ENCODE measurements around the gene SEPTIN12. TPM values are rescaled to one million over a fixed set of nuclear protein-coding genes. Genes with fewer than 3 reads are reported as not detected.

Gene SEPTIN12
- total RNA-seq, 2 donors from 2014 or later: not detected

- DNase-seq (ENCODE audit: low spot score) (peak; percentile 41), ATAC-seq (no peak)
- Mint-ChIP-seq H3K27ac (no peak overlapping the region), H3K9me3 (no peaks in the 10 kb centered on the region), H3K4me3 (no peak overlapping the region), H3K36me3 (no peaks in the 10 kb centered on the region), H3K4me1 (ENCODE audit: low read depth in 2 of 2) (peaks cover 0 to 8% of the 10 kb centered on the region in 2 donors), H3K27me3 (no peaks in the 10 kb centered on the region)
Observed at GRCh38 chr16:4799171-4799855, 11.2 kb upstream of the SEPTIN12 start.

DNA sequence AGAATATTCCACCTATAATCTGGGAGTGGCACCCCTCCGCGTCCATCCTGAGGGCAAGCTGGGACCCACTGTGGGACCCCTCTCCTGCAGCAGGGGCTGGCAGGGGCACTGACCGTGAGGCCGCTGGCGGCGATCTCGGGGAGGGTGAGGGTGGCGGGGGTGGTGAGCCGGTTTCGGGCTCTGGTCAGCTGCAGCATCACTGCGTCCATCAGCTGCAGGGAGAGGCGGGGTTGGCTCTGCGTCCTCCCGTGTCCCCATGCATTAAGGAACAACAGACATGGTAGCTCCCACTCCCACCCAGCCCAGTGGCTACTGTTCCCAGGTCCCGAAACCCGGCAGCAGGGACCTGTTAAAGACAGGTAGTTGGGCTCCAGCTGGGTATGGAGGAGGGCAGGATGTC lies 10.3 kb upstream of the SEPTIN12 start:
- no peak for ATAC-seq
- peak; percentile 32 for DNase-seq (ENCODE audit: low spot score)
- Mint-ChIP-seq H3K9me3 (no peaks in the 10 kb centered on the region), H3K4me3 (no peak overlapping the region), H3K27me3 (no peaks in the 10 kb centered on the region), H3K36me3 (no peaks in the 10 kb centered on the region), H3K27ac (no peak overlapping the region), H3K4me1 (ENCODE audit: low read depth in 2 of 2) (peaks cover 0 to 3% of the 10 kb centered on the region in 2 donors)

DNA sequence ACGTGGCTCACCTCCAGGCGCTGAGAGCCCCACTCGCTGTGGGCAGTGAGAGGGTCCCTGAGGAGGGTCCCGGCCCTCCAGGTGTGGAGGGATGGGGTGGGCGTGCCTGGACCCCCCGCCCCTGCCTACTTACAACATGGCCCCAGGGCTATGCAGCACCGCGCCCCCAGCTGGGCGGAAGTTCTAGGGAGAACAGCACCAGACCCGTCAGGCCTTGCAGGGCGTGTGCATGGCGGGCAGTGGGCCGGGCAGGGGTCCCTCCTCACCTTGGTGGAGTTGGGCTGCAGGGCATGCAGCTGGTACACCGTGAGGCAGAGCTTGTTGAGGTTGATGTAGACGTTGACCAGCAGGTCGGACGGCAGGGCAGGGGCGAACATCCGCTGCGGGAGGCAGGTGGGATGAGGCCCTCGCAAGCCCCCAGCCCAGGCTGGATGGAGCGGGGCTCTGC lies 9.7 kb upstream of the SEPTIN12 start:
- Mint-ChIP-seq H3K9me3 (no peaks in the 10 kb centered on the region), H3K36me3 (no peaks in the 10 kb centered on the region), H3K27ac (no peak overlapping the region), H3K4me1 (ENCODE audit: low read depth in 2 of 2) (peaks cover 0 to 3% of the 10 kb centered on the region in 2 donors), H3K27me3 (no peaks in the 10 kb centered on the region), H3K4me3 (no peak overlapping the region)
- ATAC-seq (no peak), DNase-seq (ENCODE audit: low spot score) (peak; percentile 56)

GRCh38 chr16:4796982-4797804 lies 9.0 kb upstream of the SEPTIN12 start:
- H3K27ac Mint-ChIP-seq: no peak overlapping the region
- no peaks in the 10 kb centered on the region for H3K36me3 Mint-ChIP-seq
- H3K4me1 Mint-ChIP-seq (ENCODE audit: low read depth in 2 of 2): peaks cover 0 to 3% of the 10 kb centered on the region in 2 donors
- peak; percentile 46 for DNase-seq (ENCODE audit: low spot score)
- no peak overlapping the region for H3K4me3 Mint-ChIP-seq
- ATAC-seq: no peak
- no peaks in the 10 kb centered on the region for H3K27me3 Mint-ChIP-seq
- no peaks in the 10 kb centered on the region for H3K9me3 Mint-ChIP-seq

DNA sequence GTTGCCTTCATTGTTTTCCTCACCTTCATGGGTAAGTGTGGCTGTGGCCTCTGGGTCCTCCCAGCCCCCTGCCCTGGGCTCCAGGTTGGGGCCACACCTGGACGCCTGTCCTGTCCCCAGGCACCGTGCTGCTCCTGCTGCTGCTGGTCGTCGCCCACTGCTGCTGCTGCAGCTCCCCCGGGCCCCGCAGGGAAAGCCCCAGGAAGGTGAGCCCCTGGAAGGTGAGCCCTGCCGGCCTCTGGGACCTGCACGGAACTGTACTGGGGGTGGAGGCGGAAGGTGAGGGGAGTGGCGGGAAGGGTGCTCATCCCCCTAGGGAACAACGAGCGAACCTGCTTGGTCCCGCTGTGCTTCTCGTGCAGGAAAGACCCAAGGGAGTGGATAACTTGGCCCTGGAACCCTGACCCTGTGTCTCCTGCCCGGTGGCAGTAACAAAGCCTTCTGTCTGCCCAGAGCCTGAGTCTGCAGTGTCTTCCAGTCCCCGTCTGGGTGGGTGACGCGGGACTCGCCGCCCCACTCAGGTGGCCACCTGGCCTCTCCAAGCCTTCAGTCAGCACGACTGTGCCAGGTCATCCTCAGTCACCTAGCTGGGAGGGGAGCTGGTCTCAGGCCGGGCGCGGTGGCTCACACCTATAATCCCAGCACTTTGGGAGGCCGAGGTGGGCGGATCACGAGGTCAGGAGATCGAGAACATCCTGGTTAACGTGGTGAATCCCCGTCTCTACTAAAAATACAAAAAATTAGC lies 7.9 kb upstream of the SEPTIN12 start:
- no peaks in the 10 kb centered on the region for H3K27me3 Mint-ChIP-seq

DNA sequence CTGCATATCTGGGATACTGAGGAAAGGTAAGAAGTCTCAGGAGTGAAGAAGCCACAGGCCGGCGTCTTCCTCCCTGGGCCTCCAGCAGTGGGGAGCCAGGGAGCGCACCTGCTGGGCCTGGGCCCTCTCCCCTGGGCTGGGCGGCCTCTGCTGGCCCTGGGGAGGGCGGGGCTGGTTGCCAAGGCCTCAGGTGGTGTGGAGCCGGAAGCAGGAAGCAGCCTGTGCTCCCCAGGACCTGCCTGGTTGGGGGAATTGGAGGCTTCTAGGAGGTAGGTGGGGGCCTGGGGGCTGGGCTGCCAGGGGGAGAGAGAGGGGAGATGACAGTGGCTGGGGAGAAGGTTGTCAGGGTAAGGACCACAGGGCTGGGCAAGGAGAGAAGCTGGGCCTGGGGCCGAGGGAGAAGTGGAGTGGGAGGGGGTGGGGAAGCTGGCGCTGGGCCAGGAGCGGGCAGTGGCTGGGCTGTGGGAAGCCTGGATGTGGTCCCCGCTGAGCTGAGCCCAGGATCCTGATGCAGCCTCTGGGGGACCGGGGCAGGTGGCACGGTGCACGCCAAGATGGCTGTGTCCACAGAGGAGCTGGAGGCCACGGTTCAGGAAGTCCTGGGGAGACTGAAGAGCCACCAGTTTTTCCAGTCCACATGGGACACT lies 7.2 kb upstream of the SEPTIN12 start, which contains the start of gene SMIM22:
Gene SMIM22, plus strand, starts transcription at position 189 of the 647 bp plus-strand sequence. Its CDS starts 366 bp downstream, at position 555.
- H3K27ac Mint-ChIP-seq: no peak within 1 kb of the TSS
- H3K4me1 Mint-ChIP-seq (ENCODE audit: low read depth in 2 of 2): no peaks in the 10 kb centered on the region
- H3K27me3 Mint-ChIP-seq: no peaks in the 10 kb centered on the region
- no peaks in the 10 kb centered on the region for H3K9me3 Mint-ChIP-seq
- peak; percentile 34 for DNase-seq (ENCODE audit: low spot score)
- no peaks in the 10 kb centered on the region for H3K36me3 Mint-ChIP-seq
- no peak for ATAC-seq
- H3K4me3 Mint-ChIP-seq: no peak within 1 kb of the TSS

More for the DNA sequence above, 7.9 kb upstream of the SEPTIN12 start:
- Mint-ChIP-seq H3K9me3 (no peaks in the 10 kb centered on the region), H3K27ac (no peak overlapping the region), H3K36me3 (no peaks in the 10 kb centered on the region), H3K4me3 (no peak overlapping the region), H3K4me1 (ENCODE audit: low read depth in 2 of 2) (peaks cover 0 to 3% of the 10 kb centered on the region in 2 donors)
- ATAC-seq (no peak), DNase-seq (ENCODE audit: low spot score) (peak; percentile 51)

- Mint-ChIP-seq H3K36me3 (no peaks in the 10 kb centered on the region), H3K27ac (no peak overlapping the region), H3K9me3 (no peaks in the 10 kb centered on the region), H3K4me1 (ENCODE audit: low read depth in 2 of 2) (no peaks in the 10 kb centered on the region), H3K4me3 (no peak overlapping the region), H3K27me3 (no peaks in the 10 kb centered on the region)
- DNase-seq (ENCODE audit: low spot score): peak; percentile 49
- ATAC-seq: no peak
Observed at GRCh38 chr16:4792951-4793513, 4.9 kb upstream of the SEPTIN12 start.

- Mint-ChIP-seq H3K9me3 (no peaks in the 10 kb centered on the region), H3K27ac (no peak overlapping the region), H3K36me3 (no peaks in the 10 kb centered on the region), H3K27me3 (no peaks in the 10 kb centered on the region), H3K4me3 (no peak overlapping the region), H3K4me1 (ENCODE audit: low read depth in 2 of 2) (no peaks in the 10 kb centered on the region)
- ATAC-seq: peak in 1 of 2 donors; percentile 14
- DNase-seq (ENCODE audit: low spot score): peak; percentile 51
Observed at GRCh38 chr16:4790871-4791270, 2.7 kb upstream of the SEPTIN12 start.

- Mint-ChIP-seq H3K27me3 (no peaks in the 10 kb centered on the region), H3K9me3 (no peaks in the 10 kb centered on the region), H3K4me1 (ENCODE audit: low read depth in 2 of 2) (no peaks in the 10 kb centered on the region), H3K4me3 (no peak overlapping the region), H3K36me3 (no peaks in the 10 kb centered on the region), H3K27ac (no peak overlapping the region)
- DNase-seq (ENCODE audit: low spot score) (no peak), ATAC-seq (no peak)
Observed at GRCh38 chr16:4790261-4790660, 2.1 kb upstream of the SEPTIN12 start.

DNA sequence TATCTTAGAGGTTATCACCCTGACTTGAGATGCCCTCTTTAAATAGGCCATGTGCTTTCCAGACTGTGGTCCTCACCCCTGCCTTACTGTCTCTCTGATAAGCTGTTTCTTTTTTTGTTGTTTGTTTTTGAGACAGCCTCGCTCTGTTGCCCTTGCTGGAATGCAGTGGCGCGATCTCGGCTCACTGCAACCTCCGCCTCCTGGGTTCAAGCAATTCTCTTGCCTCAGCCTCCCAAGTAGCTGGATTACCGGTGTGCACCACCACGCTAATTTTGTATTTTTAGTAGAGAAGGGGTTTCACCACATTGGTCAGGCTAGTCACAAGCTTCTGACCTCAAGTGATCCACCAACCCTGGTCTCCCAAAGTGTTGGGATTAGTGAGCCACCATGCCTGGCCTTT lies 765 bp upstream of the SEPTIN12 start:
- H3K27ac Mint-ChIP-seq: no peak overlapping the region
- ATAC-seq (no peak), DNase-seq (ENCODE audit: low spot score) (no peak)
- H3K36me3 Mint-ChIP-seq: no peaks in the 10 kb centered on the region
- H3K4me3 Mint-ChIP-seq: no peak overlapping the region
- no peaks in the 10 kb centered on the region for H3K4me1 Mint-ChIP-seq (ENCODE audit: low read depth in 2 of 2)
- no peaks in the 10 kb centered on the region for H3K27me3 Mint-ChIP-seq
- H3K9me3 Mint-ChIP-seq: no peaks in the 10 kb centered on the region

DNA sequence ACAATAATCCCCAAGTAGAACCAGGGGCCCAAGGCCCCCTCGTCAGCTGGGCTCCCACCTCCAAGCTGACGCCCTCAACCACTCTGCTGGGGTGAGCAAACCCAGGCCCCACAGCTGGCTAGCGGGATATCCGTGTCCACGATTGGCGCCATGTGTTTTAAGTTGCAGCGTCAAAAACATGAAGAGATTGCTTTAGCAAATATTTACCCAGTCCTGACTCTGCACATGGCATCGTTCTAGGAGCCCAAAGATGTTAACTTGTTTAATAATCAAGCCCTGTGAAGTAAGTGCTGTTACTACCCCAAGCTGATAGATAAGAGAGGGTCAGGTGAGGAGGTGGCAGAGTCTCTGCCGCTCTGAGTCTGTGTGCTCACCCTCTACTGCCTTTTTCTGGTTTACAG lies 344 bp upstream of the SEPTIN12 start:
- H3K27ac Mint-ChIP-seq: no peak overlapping the region
- H3K27me3 Mint-ChIP-seq: no peaks in the 10 kb centered on the region
- no peaks in the 10 kb centered on the region for H3K4me1 Mint-ChIP-seq (ENCODE audit: low read depth in 2 of 2)
- DNase-seq (ENCODE audit: low spot score) (peak; percentile 44), ATAC-seq (no peak)
- no peaks in the 10 kb centered on the region for H3K36me3 Mint-ChIP-seq
- no peak overlapping the region for H3K4me3 Mint-ChIP-seq
- H3K9me3 Mint-ChIP-seq: no peaks in the 10 kb centered on the region

- Mint-ChIP-seq H3K27me3 (no peaks in the 10 kb centered on the region), H3K4me1 (ENCODE audit: low read depth in 2 of 2) (no peaks in the 10 kb centered on the region), H3K4me3 (no peak overlapping the region), H3K27ac (no peak overlapping the region), H3K36me3 (no peaks in the 10 kb centered on the region), H3K9me3 (no peaks in the 10 kb centered on the region)
- ATAC-seq: no peak
- DNase-seq (ENCODE audit: low spot score): peak; percentile 45
Observed at GRCh38 chr16:4787068-4787467, 1.1 kb downstream of the SEPTIN12 start.

DNA sequence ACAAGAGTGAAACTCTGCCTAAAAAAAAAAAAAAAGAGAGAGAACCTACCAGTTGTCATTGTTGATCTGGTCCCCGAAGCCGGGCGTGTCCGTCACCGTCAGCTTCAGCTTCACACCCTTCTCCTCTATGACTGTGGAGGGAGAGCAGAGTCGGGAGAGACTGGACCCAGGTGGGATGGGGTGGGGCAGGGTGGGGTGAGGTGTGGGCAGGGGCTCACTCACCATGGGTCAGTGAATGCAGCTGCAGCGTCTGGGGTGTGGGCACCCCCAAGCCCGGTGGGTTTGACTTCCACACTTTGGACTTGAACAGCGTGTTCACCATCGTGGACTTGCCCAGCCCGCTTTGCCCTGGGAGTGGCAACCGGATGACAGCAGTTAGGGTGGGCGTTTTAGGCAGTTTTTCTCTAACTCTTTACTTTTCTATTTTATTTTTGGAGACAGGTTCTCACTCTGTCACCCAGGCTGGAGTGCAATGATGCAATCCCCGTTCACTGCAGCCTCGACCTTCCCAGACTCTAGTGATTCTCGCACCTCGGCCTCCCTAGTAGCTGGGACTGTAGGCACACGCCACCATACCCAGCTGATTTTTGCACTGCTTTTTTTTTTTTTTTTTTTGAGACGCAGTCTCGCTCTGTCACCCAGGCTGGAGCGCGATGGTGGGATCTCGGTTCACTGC lies 2.2 kb downstream of the SEPTIN12 start:
- Mint-ChIP-seq H3K4me1 (ENCODE audit: low read depth in 2 of 2) (no peaks in the 10 kb centered on the region), H3K27me3 (no peaks in the 10 kb centered on the region), H3K9me3 (no peaks in the 10 kb centered on the region), H3K36me3 (no peaks in the 10 kb centered on the region), H3K27ac (no peak overlapping the region), H3K4me3 (no peak overlapping the region)
- DNase-seq (ENCODE audit: low spot score) (no peak), ATAC-seq (peak in 1 of 2 donors; percentile 52)
